HG03196 (cell line): Measurements from ENCODE around the gene ELFN1.

ENCODE experiments used
- ATAC-seq: cut with Tn5 transposase; IDR thresholded peaks from one replicate; pipeline ENCODE4 v1.9.1; 2021; ENCODE audit not compliant: unreplicated experiment

ELFN1 gene

DNA sequence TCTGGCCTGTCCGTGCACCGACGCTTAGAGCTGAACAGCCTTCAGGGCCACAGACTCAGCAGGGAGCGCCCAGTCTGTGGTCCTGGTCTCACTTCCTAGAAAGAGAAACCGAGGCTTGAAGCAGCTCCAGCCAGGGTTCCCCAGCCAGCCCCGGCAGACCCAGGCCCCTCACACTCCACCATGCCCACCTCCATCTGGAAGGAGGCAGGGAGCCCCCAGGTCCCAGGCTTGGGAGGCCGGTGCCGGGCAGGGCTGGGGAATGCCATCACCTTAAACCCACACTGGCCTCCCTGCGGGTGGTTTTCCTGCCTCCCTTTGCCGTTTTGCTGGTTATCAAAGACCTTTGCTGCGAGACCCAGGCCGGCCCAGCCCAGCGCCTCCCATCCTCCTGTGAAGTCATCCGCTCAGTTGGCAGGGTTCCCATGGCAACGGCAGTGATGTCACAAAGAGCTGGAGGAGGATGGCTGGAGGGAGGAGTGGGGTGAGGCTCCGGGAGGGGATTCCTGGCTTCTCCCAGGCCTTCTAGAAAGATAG is 24.0 kb downstream of the ELFN1 start:
- no peak for ATAC-seq

DNA sequence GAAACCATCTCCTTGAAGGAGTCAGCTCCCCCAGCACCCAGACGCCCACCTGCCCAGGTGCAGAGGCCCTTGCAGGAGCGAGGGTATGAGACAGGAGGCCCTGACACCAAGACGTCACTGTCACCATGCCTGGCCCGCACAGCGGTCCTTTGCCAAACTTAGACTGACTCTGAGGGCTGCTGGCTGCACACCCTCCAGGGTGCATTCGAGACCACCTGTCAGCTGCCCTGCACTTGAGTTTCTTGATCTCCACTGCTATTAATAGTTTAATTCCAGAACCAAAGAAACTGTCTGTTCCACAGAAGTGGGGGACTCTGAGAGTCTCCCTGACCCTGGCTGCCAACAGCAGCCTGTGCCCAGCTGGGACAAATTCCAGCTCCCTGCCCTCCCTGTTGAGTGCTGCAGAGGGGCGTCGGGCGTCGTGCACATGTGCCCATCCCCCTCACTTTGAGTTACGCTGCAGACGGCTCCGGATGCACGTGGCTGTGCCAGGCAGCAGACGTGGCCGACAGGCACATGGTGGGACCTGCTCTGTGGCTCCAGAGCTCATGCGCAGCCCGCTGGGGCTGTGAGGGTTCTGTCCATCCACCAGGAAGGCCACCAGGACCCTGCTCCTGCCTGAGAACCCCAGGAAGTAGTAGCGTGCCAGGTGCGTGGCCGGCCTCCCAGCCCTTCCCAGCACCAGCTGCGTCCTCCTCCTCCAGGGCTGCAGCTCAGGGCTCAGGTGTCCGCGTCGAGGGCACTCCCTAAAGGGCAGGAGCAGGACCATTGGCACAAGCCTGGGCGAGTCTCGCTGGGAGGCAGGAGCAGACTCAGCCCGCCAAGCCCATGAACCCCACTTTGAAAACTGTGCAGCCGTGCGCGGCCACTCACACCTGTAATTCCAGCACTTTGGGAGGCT is 24.8 kb downstream of the ELFN1 start:
- no peak for ATAC-seq

DNA sequence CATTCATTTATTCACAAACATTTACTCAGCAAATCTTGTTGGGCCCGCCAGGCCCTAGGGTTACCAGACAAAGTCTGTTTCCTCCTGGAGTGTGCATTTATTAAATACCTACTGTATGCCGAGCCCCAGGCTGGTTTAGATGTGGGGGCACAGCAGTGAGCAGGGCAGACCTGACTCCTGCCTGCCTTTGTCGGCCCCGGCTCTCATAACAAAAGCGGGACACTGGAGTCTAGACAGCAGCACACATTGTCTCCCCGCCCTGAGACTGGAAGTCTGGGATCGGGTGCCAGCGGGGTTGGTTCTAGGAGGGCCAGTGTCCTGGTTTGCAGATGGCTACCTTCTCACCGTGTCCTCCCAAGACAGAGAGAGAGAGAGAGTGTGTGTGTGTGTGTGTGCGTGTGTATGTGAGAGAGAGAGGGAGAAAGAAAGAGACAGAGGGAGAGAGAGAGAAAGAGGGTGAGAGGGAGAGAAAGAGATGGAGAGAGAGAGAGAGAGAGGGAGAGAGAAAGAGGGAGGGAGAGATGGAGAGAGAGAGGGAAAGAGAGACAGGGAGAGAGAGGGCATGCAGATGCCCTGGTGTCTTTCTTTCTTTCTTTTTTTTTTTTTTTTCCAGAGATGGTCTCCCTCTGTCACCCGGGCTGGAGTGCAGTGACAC is 25.9 kb downstream of the ELFN1 start:
- ATAC-seq: no peak

DNA sequence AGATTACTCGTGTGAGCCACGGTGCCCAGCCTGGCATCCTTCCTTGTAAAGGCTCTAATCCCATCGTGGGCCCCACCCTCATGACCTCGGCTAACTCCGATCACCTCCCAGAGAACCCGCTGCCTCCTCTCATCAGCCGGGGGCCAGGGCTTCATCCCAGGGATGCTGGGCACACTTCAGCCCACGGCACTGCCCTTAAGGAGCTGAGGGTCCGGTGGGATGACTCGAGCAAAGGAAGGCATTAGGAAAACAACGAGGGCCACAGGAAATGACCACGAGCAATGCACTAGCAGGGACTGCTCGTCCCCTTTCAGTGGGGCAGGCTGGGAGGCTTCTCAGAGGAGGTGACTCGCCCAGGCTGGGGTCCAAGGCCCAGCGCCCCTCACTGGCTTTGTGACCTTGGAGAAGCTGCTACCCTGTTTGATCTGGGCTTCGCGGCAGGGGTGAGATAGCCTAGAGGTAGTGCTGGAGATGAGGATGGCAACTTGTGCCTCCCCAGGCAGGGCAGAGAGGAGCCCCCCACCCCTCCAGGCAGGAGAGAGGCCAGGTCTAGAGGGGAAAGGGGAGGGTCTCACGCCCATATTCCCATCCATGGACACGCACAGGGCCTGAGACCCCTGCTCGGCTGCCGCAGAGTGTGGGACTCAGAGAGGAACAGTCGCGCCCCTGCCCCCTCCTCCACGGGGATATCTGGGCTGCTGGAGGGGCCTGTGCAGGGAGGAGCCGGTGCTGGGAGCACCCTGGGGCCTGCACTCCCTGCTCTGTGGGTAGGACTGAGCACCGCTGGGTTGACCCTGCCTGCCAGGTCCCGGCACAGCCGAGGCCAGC is 26.8 kb downstream of the ELFN1 start:
- no peak for ATAC-seq

DNA sequence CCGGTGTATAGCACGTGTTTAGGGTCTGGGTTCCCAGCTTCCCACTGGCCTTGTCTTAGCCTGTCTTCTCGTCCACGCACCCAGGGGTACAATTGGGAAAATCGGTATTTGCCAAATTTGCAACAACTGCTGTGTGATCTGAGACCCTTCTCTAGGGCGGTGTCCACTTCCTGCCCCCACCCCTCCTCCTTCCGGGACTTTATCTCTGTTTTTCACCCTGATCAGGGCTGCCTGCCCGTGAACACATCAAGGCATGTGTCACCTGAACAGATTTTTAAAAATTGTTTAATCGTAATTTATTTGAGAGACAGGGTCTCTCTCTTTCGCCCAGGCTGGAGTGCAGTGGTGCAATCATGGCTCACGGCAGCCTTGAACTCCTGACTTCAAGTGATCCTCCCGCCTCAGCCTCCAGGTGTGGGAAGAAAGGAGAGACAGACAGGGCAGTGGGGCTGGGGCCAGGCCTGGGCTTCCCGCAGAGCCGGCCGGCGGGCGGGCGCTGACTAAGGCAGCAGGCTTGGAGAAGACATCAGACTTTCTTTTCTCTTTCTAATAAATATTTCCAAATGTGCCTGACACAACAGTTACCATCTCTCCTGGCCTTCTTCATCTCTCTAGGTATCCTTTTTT is 27.5 kb downstream of the ELFN1 start:
- ATAC-seq: no peak

DNA sequence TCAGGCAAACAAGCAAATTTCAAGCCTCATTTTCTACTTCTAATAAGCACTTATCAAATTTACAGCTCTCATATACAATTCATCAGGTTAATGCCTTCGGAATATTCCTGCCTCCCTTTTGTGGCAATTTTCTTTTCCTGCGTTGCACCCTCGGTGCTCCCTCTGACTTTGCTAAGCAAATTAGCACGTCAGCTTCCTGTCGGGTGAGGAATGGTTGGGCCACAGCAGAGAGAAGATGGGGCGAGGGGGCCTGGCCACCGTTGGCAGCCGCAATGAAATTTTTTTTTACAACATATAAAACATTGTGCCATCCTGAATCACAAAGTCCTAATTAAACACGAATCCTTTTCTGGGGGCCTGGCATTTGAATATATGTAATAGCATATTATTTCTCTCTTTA is 28.1 kb downstream of the ELFN1 start:
- no peak for ATAC-seq

DNA sequence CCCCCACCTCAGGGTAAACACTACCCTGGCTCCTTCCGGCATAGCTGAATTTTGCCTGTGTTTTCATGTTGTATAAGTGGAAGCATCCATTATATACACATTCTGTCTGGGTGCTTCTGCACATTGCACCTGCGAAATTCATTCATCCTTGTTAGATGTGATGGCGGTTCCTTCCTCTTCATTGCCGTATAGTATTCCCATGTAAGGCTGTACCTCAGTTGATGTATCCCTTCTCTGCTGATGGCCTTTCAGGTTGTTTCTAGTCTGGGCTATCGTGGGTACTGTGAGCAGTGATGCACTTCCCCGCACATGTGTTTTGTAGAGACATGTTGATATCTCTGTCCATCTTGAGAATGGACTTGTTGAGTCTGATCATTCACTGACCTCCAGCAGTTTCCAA is 28.9 kb downstream of the ELFN1 start:
- ATAC-seq: no peak

DNA sequence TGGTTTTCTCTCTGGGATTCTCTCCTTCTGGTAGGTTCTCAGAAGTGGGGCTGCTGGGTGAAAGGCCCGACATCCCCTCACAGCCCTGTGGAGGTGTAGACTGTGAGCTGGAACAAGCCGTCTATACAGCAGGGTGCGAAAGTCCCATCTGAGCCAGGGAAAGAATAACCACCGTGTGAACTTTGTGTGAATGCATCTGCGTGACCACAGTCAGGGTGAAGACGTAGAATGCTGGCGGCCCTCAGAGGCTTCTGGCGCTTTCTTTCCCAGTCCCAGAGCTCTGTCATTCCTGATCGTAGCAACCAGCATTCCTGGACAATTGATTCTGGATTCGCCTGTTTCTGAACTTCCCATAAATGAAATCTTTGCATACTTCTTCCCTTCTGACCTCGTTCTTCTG is 30.0 kb downstream of the ELFN1 start:
- no peak for ATAC-seq

DNA sequence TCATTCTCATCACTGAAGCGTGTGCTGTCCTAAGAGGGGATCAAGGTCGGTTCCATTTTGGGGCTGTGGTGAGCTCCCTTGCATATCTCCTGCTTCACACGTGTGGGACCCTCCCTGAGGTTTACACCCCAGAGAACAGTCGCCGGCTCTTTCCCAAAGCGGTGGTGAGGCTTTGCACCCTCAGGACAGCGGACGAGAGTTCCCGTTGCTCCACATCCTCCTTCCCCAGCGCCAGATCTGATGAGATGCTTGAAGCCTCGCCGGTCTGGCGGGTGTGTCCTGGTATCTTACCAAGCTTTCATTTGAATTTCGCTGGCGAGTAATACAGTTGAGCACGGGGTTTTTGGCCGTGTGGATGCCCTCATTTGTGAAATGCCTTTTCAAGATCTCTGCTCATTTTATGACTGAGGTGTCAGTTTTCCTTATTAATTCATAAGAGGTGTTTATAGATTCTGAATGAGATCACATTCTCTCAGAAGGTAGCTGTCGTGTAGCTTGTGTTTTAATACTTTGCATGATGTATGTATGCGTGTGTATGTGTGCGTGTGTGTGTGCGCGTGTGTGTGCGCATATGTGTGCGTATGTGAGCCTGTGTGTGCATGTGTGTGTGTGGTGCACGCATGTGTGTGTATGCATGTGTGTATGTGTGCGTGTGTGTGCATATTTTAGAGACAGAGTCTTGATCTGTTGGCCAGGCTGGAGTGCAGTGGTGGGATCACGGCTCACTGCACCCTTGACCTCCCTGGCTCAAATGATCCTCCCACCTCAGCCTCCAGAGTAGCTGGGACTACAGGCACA is 30.7 kb downstream of the ELFN1 start:
- ATAC-seq: no peak

DNA sequence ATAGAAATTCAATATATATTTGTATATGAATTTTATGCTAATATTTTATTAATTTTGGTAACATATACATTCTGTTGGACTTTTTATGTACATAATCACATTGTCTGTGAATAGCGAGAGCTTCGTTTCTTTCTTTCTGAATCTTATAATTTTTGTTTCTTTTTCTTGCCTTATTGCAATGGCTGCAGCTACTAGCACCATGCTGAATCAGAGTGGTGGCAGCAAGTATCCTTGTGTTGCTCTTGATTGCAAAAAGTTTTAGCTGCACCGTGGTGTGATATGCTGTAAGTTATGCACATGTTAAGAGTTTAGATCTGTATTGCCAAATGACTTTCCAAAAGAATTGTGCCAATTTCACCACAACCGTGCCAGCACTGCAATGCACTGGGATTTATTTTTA is 32.6 kb downstream of the ELFN1 start:
- ATAC-seq: no peak

DNA sequence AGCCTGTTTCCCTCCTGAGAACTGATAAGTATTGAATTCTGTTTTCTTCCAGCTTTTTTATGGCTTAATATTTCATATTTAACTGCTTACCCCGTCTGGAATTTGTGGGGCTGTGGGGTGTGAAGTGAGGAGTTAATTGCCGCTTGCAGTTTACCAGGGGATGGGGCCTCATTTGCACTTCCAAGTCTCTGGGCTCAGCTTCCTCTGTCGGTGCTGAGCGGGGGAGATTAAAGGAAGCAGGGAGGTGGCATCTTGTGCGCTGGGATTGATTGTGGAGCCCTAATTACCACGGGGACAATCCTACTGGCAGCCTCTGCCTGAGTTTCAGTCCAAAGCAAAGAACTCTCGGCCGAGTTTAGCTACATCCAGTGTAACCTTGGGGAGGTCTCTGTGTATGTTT is 33.4 kb downstream of the ELFN1 start:
- no peak for ATAC-seq

DNA sequence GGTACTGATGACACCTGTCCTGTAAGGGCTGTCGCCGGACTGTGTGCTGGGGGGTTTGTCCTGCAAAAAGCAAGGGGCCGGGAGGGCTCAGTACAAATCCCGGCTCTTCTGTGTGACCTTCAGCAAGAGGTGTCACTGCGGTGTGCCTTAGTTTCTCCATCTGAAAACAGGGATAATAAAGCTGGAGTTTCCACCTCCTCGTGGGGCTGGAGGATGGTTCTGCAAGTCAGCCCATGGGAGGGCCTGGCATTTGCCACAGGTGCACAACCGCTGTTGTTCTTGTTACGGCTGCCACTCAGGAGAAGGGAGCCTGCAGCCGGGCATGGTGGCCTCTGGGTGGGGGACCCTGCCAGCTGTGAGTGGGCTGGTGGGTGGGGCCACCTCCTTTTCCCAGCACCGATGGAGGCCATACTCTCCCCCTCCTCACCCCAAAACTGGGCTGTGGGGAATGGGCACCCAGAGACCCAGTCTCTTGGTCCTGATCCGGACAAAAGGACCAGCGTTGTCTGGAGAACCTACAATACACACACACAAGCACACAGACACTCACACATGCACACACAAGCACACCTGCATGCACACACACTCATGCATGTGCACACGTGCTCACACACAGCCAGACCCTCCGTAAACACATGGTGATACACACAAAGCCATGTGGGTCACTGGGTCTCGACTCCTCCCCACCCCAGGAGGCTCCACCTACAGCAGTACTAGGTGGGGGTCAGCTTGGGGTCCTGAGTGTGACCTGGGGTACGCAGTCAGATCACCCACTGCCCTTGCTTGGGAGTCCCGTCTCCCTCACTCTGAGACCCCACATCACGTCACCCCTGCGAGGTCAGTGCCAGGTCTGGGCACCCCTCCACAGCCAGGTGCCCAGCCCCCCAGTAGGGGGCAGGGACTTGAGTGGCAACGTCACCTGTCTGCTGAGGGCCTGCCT is 34.1 kb downstream of the ELFN1 start:
- ATAC-seq: no peak

DNA sequence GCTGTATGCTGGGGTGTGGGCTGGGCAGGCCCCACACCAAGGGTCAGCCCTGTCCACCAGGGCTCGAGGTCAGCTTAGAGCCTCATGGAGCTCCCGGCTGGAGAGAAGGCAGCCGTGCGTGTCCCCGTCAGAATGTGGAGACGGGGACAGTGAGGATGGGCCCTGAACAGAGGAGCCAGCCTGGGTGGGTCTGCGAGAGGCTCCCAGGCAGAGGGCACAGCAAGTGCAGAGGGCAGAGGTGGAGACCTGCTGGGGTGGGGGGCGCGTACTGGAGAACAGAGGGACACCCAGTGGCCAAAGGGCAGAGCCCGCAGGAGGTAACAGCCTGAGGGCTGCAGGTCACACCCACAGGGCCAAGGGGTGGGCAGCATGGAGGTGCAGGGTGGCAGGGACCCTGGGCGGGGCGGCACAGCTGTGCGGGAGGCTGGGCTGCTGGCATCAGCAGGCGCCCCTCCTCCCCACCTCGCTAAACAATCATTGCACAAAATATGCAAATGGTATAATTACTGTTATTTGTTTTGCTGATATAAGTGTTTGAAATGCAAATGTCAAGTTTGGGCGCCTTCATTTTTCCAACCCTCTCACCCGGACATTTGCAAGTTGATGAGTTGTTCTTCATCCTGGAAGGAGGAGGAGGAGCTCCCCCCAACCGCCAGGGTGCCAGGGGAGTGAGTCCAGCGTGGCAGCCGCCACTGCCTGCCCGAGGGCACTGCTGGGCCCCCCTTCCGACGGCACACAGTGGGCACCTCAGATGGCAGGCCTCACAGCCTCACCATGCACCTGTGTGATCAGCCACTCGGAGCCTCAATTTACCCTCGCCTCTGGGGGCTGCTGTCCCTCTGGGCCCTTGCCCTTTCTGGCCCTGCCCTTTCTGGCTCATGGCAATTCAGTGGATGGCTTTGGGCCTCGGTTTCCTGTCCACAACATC is 35.0 kb downstream of the ELFN1 start:
- ATAC-seq: no peak

DNA sequence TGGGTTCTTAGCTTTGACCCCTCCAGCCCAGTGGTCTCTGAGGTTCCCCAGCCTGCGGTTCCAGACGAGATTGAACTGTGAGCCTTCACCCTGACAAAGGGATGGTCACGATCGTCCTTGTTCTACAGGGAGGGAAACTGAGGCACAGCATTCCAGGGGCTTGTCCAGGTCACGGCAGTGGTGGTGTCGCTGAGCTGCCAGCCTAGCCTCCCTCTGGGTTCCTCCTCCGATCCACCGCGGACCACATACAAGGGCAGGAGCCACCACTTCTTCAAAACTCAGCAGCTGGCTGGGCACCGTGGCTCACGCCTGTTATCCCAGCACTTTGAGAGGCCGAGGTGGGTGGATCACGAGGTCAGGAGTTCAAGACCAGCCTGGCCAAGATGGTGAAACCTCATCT is 35.8 kb downstream of the ELFN1 start:
- no peak for ATAC-seq

DNA sequence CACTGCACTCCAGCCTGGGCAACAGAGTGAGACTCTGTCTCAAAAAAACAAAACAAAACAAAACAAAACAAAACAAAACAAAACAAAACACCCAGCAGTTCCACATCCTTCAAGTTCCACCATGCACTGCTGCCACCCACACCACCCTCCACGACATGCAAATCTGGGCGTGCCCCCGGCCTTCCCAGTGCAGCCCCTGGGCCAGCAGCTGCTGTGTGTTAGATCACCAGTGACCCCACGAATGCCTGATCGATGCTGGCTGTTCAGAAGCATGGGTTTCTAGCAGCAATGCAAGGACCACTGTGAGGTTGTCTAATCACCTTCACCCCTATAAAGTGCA is 36.3 kb downstream of the ELFN1 start:
- ATAC-seq: no peak

DNA sequence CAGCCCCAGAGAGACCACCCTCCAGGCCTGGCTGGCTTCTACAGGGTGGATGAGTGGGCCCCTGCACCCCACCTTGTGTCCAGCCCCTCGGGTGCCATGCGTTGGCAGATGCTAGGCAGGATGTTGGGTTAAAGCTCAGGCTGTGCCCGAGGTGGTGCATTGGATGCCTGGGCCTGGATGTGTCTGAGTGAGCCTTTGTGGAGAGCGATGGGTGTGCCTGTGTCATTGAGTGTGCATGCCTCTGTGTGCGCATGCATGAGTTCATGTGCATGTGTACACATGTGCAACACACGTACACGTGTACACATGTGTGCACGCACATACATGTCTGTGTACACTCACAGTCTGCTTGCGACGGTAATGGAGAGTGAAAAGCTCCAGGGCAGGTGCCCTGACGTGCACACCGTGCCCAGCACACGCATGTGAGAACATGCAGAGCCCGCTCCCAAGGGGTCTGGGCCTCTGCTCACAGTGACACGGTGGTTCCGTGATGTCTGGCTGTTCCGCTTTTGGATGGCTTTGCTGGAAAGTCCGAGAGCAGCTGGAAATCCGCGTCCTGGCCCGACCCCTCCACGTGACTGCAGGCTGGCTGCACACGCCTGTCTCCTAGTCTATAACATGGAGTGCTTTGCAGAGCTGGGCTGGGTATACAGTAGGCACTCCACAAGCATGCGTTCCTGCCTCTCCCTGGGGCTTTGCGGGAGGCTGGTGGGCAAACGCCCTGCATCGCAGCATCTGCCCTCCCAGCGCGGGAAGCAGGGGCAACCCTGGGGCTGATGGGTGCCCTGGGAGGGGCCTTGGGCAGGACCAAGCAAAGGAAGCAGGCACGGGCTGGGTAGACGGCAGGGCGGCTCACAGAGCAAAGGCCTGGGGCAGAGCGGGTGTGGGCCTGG is 36.9 kb downstream of the ELFN1 start:
- ATAC-seq: no peak
